Neutrophil (primary cell): ENCODE measurements around the gene CNTN4.

Experiments used
- H3K27ac ChIP-seq: fragments of 200-600 bp; sonication (generic); 2 replicates; pipeline ENCODE4 v1.5.1; 2016; ENCODE audit warnings: mild to moderate bottlenecking, moderate library complexity
- H3K27me3 ChIP-seq: fragments of 200-600 bp; sonication (generic); 2 replicates; pipeline ENCODE4 v1.6.0; 2016; ENCODE audit warnings: mild to moderate bottlenecking
- H3K36me3 ChIP-seq: fragments of 200-600 bp; sonication (generic); 2 replicates; pipeline ENCODE4 v1.5.1; 2017
- H3K4me1 ChIP-seq, 2 experiments: fragments of 200-600 bp in 1 of 2; sonication (generic) in 1 of 2; 1 replicate in 1 of 2; 2 replicates in 1 of 2; pipeline versions ENCODE4 v1.5.1 to v1.6.1; 2013 to 2016; ENCODE audit warnings: low read depth in 1 of 2, low read length in 1 of 2, mild to moderate bottlenecking in 1 of 2, moderate library complexity in 1 of 2; ENCODE audit not compliant: control insufficient read depth in 1 of 2, insufficient read depth in 1 of 2
- H3K4me3 ChIP-seq, 2 experiments: fragments of 200-600 bp in 1 of 2; sonication (generic) in 1 of 2; 1 replicate in 1 of 2; 2 replicates in 1 of 2; pipeline ENCODE4 v1.5.1; 2013 to 2016; ENCODE audit warnings: low read depth in 1 of 2, low read length in 1 of 2, mild to moderate bottlenecking in 1 of 2, moderate library complexity in 1 of 2
- H3K9me3 ChIP-seq: fragments of 200-600 bp; sonication (generic); 2 replicates; pipeline ENCODE4 v1.5.1; 2016
- CTCF ChIP-seq: fragments of 200-600 bp; sonication (generic); IDR thresholded peaks from 2 replicates; pipeline ENCODE4 v1.5.1; 2016; ENCODE audit warnings: antibody characterized with exemption

CNTN4 gene

GRCh38 chr3:2961576-2961975 lies 862.9 kb downstream of the CNTN4 start:
- Histone ChIP-seq H3K9me3 (no peaks in the 10 kb centered on the region), H3K27ac (no peak overlapping the region), H3K4me3 (no peak overlapping the region), H3K4me1 (no peaks in the 10 kb centered on the region), H3K27me3 (no peaks in the 10 kb centered on the region), H3K36me3 (no peaks in the 10 kb centered on the region)
- TF ChIP-seq CTCF, result no peak

DNA sequence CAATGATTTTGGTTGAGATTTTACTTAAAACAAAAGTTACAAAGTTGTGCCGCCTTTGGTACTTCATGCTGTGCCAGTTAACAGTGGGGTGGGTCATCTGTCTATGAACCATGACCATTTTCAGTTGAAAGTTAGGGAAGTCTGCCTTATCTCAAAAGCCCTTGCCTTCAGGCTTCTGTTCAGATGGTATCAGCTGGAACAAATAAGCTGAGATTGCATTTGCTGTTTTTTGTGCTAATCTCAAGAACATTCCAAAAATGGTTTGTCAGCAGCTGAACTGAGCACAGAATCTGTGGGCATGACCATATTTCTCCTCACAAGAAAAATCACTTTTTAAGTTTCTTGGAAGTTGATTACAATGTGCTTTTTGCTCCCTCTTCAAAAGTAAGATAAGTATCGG lies 869.2 kb downstream of the CNTN4 start:
- Histone ChIP-seq H3K9me3 (no peaks in the 10 kb centered on the region), H3K4me1 (no peaks in the 10 kb centered on the region), H3K27ac (no peak overlapping the region), H3K36me3 (no peaks in the 10 kb centered on the region), H3K27me3 (no peaks in the 10 kb centered on the region), H3K4me3 (no peak overlapping the region)
- TF ChIP-seq CTCF, result no peak

DNA sequence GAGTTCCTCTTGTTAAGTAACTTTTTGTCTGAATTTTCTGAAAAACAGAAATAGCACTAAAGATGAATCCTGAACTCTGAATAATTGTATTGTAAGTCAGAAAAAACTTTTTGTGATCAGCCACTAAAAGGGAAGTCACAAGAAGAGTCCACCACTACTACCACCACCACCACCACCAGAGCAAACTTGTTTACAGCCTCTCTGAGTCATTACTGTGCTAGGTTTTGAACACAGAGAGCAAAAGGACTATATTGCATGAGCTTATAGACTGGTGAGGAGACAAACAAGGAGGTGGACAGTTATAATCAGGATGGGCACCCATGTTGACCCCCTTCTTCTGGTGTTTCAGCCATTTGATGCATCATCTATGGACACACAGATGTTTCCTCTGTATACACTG lies 869.8 kb downstream of the CNTN4 start:
- Histone ChIP-seq H3K27me3 (no peaks in the 10 kb centered on the region), H3K27ac (no peak overlapping the region), H3K4me1 (no peaks in the 10 kb centered on the region), H3K9me3 (no peaks in the 10 kb centered on the region), H3K4me3 (no peak overlapping the region), H3K36me3 (no peaks in the 10 kb centered on the region)
- no peak for TF ChIP-seq CTCF

GRCh38 chr3:2976212-2976611 lies 877.5 kb downstream of the CNTN4 start:
- Histone ChIP-seq H3K4me3 (no peak overlapping the region), H3K27ac (no peak overlapping the region), H3K4me1 (no peaks in the 10 kb centered on the region), H3K36me3 (no peaks in the 10 kb centered on the region), H3K27me3 (no peaks in the 10 kb centered on the region), H3K9me3 (no peaks in the 10 kb centered on the region)
- TF ChIP-seq CTCF, result no peak

GRCh38 chr3:2976796-2977195 lies 878.1 kb downstream of the CNTN4 start:
- no peak overlapping the region for H3K27ac ChIP-seq
- no peaks in the 10 kb centered on the region for H3K36me3 ChIP-seq
- TF ChIP-seq CTCF, result no peak
- H3K9me3 ChIP-seq, result no peaks in the 10 kb centered on the region
- no peak overlapping the region for H3K4me3 ChIP-seq
- no peaks in the 10 kb centered on the region for H3K27me3 ChIP-seq
- no peaks in the 10 kb centered on the region for H3K4me1 ChIP-seq
